ENCODE data around the gene GYPE.
"Not testable (repeated sequence)": the region's sequence is repeated elsewhere in the genome, so short reads cannot be mapped to it uniquely, and the experiment has no call there.

The GYPE gene

GRCh38 chr4:143905440-143905839, at the start of gene GYPE:
Gene GYPE, minus strand, starts transcription at chr4:143905559. Its CDS starts 52 bp downstream, at chr4:143905507.
- not testable (repeated sequence) for H3K9me2 ChIP-seq (replicated peaks; ENCODE audit: control insufficient read depth, low read length); H3K9me3 ChIP-seq (ENCODE audit: control insufficient read depth, insufficient read depth, low read length); H3F3A ChIP-seq (ENCODE audit: control insufficient read depth, insufficient read depth); H3K36me3 ChIP-seq (ENCODE audit: control insufficient read depth, low read length); H3K4me1 ChIP-seq (ENCODE audit: control insufficient read depth, low read length); H3K27ac ChIP-seq (ENCODE audit: low read depth, low read length); H4K20me1 ChIP-seq (ENCODE audit: control insufficient read depth, insufficient read depth, low read depth, low read length); H3K4me2 ChIP-seq (ENCODE audit: low read length); H3K27me3 ChIP-seq (ENCODE audit: control insufficient read depth, low read length); H3K4me3 ChIP-seq (ENCODE audit: low read length); H3K79me2 ChIP-seq (ENCODE audit: control insufficient read depth, low read length)

- not testable (repeated sequence) for H3K4me2 ChIP-seq (ENCODE audit: low read length); H3K4me1 ChIP-seq (ENCODE audit: control insufficient read depth, low read length)
Observed at GRCh38 chr4:143951458-143951972, 46.2 kb upstream of the GYPE start.

GRCh38 chr4:143950967-143951366, 45.6 kb upstream of the GYPE start:
- H3K36me3 ChIP-seq (ENCODE audit: control insufficient read depth, low read length); H3K4me1 ChIP-seq (ENCODE audit: control insufficient read depth, low read length); H3K4me3 ChIP-seq (ENCODE audit: low read length); H3K27ac ChIP-seq (ENCODE audit: low read depth, low read length); H3K79me2 ChIP-seq (ENCODE audit: control insufficient read depth, low read length); H3K4me2 ChIP-seq (ENCODE audit: low read length); H3K27me3 ChIP-seq (ENCODE audit: control insufficient read depth, low read length); H3F3A ChIP-seq (ENCODE audit: control insufficient read depth, insufficient read depth); H3K9me3 ChIP-seq (ENCODE audit: control insufficient read depth, insufficient read depth, low read length); H3K9me2 ChIP-seq (replicated peaks; ENCODE audit: control insufficient read depth, low read length); H4K20me1 ChIP-seq (ENCODE audit: control insufficient read depth, insufficient read depth, low read depth, low read length): not testable (repeated sequence)

More at GRCh38 chr4:143951458-143951972, 46.2 kb upstream of the GYPE start:
- H3K36me3 ChIP-seq (ENCODE audit: control insufficient read depth, low read length); H3K27me3 ChIP-seq (ENCODE audit: control insufficient read depth, low read length); H3K9me3 ChIP-seq (ENCODE audit: control insufficient read depth, insufficient read depth, low read length); H3F3A ChIP-seq (ENCODE audit: control insufficient read depth, insufficient read depth); H3K9me2 ChIP-seq (replicated peaks; ENCODE audit: control insufficient read depth, low read length); H3K4me3 ChIP-seq (ENCODE audit: low read length); H3K27ac ChIP-seq (ENCODE audit: low read depth, low read length); H3K79me2 ChIP-seq (ENCODE audit: control insufficient read depth, low read length); H4K20me1 ChIP-seq (ENCODE audit: control insufficient read depth, insufficient read depth, low read depth, low read length): not testable (repeated sequence)

- H3K79me2 ChIP-seq (ENCODE audit: control insufficient read depth, low read length); H3K9me3 ChIP-seq (ENCODE audit: control insufficient read depth, insufficient read depth, low read length); H3K4me1 ChIP-seq (ENCODE audit: control insufficient read depth, low read length); H3K4me2 ChIP-seq (ENCODE audit: low read length); H3K36me3 ChIP-seq (ENCODE audit: control insufficient read depth, low read length); H3K27me3 ChIP-seq (ENCODE audit: control insufficient read depth, low read length); H4K20me1 ChIP-seq (ENCODE audit: control insufficient read depth, insufficient read depth, low read depth, low read length); H3F3A ChIP-seq (ENCODE audit: control insufficient read depth, insufficient read depth); H3K9me2 ChIP-seq (replicated peaks; ENCODE audit: control insufficient read depth, low read length); H3K27ac ChIP-seq (ENCODE audit: low read depth, low read length); H3K4me3 ChIP-seq (ENCODE audit: low read length): not testable (repeated sequence)
Observed at GRCh38 chr4:143950185-143950584, 44.8 kb upstream of the GYPE start.

- H3K27me3 ChIP-seq (ENCODE audit: control insufficient read depth, low read length); H3K4me3 ChIP-seq (ENCODE audit: low read length); H3K4me1 ChIP-seq (ENCODE audit: control insufficient read depth, low read length); H3F3A ChIP-seq (ENCODE audit: control insufficient read depth, insufficient read depth); H3K9me3 ChIP-seq (ENCODE audit: control insufficient read depth, insufficient read depth, low read length); H3K4me2 ChIP-seq (ENCODE audit: low read length); H4K20me1 ChIP-seq (ENCODE audit: control insufficient read depth, insufficient read depth, low read depth, low read length); H3K27ac ChIP-seq (ENCODE audit: low read depth, low read length); H3K79me2 ChIP-seq (ENCODE audit: control insufficient read depth, low read length); H3K36me3 ChIP-seq (ENCODE audit: control insufficient read depth, low read length); H3K9me2 ChIP-seq (replicated peaks; ENCODE audit: control insufficient read depth, low read length): not testable (repeated sequence)
Observed at GRCh38 chr4:143947493-143947892, 42.1 kb upstream of the GYPE start.

GRCh38 chr4:143940708-143941107, 35.3 kb upstream of the GYPE start:
- H3K79me2 ChIP-seq (ENCODE audit: control insufficient read depth, low read length); H3K4me2 ChIP-seq (ENCODE audit: low read length); H3K9me2 ChIP-seq (replicated peaks; ENCODE audit: control insufficient read depth, low read length); H3F3A ChIP-seq (ENCODE audit: control insufficient read depth, insufficient read depth); H3K27ac ChIP-seq (ENCODE audit: low read depth, low read length); H3K4me1 ChIP-seq (ENCODE audit: control insufficient read depth, low read length); H3K36me3 ChIP-seq (ENCODE audit: control insufficient read depth, low read length); H3K4me3 ChIP-seq (ENCODE audit: low read length); H3K9me3 ChIP-seq (ENCODE audit: control insufficient read depth, insufficient read depth, low read length); H4K20me1 ChIP-seq (ENCODE audit: control insufficient read depth, insufficient read depth, low read depth, low read length); H3K27me3 ChIP-seq (ENCODE audit: control insufficient read depth, low read length): not testable (repeated sequence)
